ENCODE measurements around the gene TMEM273. TPM values are rescaled to one million over a fixed set of nuclear protein-coding genes. Genes with fewer than 3 reads are reported as not detected.
A peak's percentile ranks its signal among the peaks of the same experiment; 100 is the strongest.

TMEM273 gene
- total RNA-seq, 2 donors from 2014 or later: 1.1 to 13.0 TPM

DNA sequence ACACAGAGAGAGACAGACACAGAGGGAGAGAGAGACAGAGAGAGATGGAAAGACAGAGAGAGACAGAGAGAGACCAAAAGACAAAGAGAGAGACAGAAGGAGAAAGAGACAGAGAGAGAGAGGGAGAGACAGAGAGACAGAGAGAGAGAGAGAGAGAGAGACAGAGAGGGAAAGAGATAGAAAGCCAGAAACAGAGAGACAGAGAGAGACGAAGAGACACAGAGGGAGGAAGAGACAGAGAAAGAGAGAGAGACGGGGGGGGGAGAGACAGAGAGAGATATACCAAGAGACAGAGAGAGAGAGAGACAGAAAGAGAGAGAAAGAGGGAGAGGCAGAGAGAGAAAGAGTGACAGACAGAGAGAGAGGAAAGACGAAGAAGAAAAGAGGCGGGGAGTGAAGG, 83.1 kb downstream of the TMEM273 start:
- Histone ChIP-seq H3K4me3 (no peak overlapping the region), H3K27ac (peak overlapping the region; percentile 4 to 9), H3K4me1 (replicated peaks) (peaks cover 8% of the 10 kb centered on the region), H3K9me3 (no peaks in the 10 kb centered on the region), H3K36me3 (no peaks in the 10 kb centered on the region), H3K27me3 (replicated peaks; ENCODE audit: insufficient read depth) (no peaks in the 10 kb centered on the region)
- intact Hi-C loops (cut with DNase I): no loop called here
- no peak for DNase-seq (ENCODE audit: low spot score)
- TF ChIP-seq POLR2AphosphoS5 (IDR thresholded peaks at IDR 0.05) (no peak), POLR2A (IDR thresholded peaks at IDR 0.05) (no peak)
- TF ChIP-seq, protein P1, sequence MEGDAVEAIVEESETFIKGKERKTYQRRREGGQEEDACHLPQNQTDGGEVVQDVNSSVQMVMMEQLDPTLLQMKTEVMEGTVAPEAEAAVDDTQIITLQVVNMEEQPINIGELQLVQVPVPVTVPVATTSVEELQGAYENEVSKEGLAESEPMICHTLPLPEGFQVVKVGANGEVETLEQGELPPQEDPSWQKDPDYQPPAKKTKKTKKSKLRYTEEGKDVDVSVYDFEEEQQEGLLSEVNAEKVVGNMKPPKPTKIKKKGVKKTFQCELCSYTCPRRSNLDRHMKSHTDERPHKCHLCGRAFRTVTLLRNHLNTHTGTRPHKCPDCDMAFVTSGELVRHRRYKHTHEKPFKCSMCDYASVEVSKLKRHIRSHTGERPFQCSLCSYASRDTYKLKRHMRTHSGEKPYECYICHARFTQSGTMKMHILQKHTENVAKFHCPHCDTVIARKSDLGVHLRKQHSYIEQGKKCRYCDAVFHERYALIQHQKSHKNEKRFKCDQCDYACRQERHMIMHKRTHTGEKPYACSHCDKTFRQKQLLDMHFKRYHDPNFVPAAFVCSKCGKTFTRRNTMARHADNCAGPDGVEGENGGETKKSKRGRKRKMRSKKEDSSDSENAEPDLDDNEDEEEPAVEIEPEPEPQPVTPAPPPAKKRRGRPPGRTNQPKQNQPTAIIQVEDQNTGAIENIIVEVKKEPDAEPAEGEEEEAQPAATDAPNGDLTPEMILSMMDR (IDR thresholded peaks at IDR 0.05): no peak
- WGBS: 81% methylated on average over 4 of the region's 4 CpGs

Other genes starting within 250 kb of the TMEM273 start
- gene LRRC18, start 248.6 kb downstream of the TMEM273 start, total RNA-seq: 1 to 10 TPM in 1 of 2 donors, not detected in 1; 2.6 TPM
- gene VSTM4, start 72.9 kb downstream of the TMEM273 start, total RNA-seq: 10 to 100 TPM in 1 of 2 donors, 1 to 10 TPM in 1; 6.9 to 36.0 TPM
- not detected for gene FAM170B, start 54.4 kb downstream of the TMEM273 start, total RNA-seq
- gene C10orf71, start 110.8 kb upstream of the TMEM273 start, total RNA-seq: under 1 TPM in 1 of 2 donors, not detected in 1; 0.82 TPM
- gene DRGX, start 207.7 kb upstream of the TMEM273 start, total RNA-seq: not detected